Astrocyte (in vitro differentiated cells and primary cell): ENCODE data around the gene CCL15. TPM values are rescaled to one million over a fixed set of nuclear protein-coding genes. Genes with fewer than 3 reads are reported as not detected.

Experiments
- DNase-seq: peaks from one replicate; pipeline ENCODE4 v3.0.0-alpha.2; 2010; ENCODE audit warnings: low read depth
- FAIRE-seq: peaks from 2 replicates; lab custom pipeline; 2011; peaks lifted over from hg19 to GRCh38; lab: Jason Lieb, UNC
- H2AFZ ChIP-seq: 2 replicates; pipeline ENCODE4 v1.6.0; 2012; ENCODE audit warnings: low read depth, low read length, inconsistent platforms
- H3K27ac ChIP-seq: 2 replicates; pipeline ENCODE4 v1.5.1; 2011; ENCODE audit warnings: low read depth, low read length, inconsistent platforms
- H3K27me3 ChIP-seq: 2 replicates; pipeline ENCODE4 v1.6.0; 2011; ENCODE audit warnings: low read length, inconsistent platforms; ENCODE audit not compliant: insufficient read depth
- H3K36me3 ChIP-seq: 2 replicates; pipeline ENCODE4 v1.5.1; 2011; ENCODE audit warnings: low read length, inconsistent platforms; ENCODE audit not compliant: insufficient read depth
- H3K4me1 ChIP-seq: 2 replicates; pipeline ENCODE4 v1.5.1; 2011; ENCODE audit warnings: low read length, inconsistent platforms; ENCODE audit not compliant: insufficient read depth
- H3K4me2 ChIP-seq: 2 replicates; pipeline ENCODE4 v1.6.0; 2012; ENCODE audit warnings: low read length, inconsistent platforms
- H3K4me3 ChIP-seq: 2 replicates; pipeline ENCODE4 v1.5.1; 2011; ENCODE audit warnings: low read depth, mild to moderate bottlenecking, low read length, inconsistent platforms; ENCODE audit not compliant: insufficient read depth
- H3K79me2 ChIP-seq: 2 replicates; pipeline ENCODE4 v1.6.0; 2012; ENCODE audit warnings: mild to moderate bottlenecking, low read length, inconsistent platforms; ENCODE audit not compliant: insufficient read depth
- H3K9ac ChIP-seq: 2 replicates; pipeline ENCODE4 v1.6.0; 2012; ENCODE audit warnings: mild to moderate bottlenecking, low read length, inconsistent platforms
- H3K9me3 ChIP-seq: 2 replicates; pipeline ENCODE4 v1.5.1; 2012; ENCODE audit warnings: low read depth, mild to moderate bottlenecking, low read length, inconsistent platforms; ENCODE audit not compliant: insufficient read depth
- H4K20me1 ChIP-seq: 2 replicates; pipeline ENCODE4 v1.6.0; 2012; ENCODE audit warnings: low read length, inconsistent platforms; ENCODE audit not compliant: insufficient read depth
- H3K27ac Mint-ChIP-seq: one replicate; pipeline ENCODE4 v1.8.0; 2021; ENCODE audit warnings: mild to moderate bottlenecking, mixed read lengths; ENCODE audit not compliant: unreplicated experiment
- H3K27me3 Mint-ChIP-seq: one replicate; pipeline ENCODE4 v1.8.0; 2021; ENCODE audit warnings: low read depth, mixed read lengths; ENCODE audit not compliant: unreplicated experiment
- H3K36me3 Mint-ChIP-seq: one replicate; pipeline ENCODE4 v1.8.0; 2021; ENCODE audit warnings: low read depth, mixed read lengths; ENCODE audit not compliant: unreplicated experiment
- H3K4me1 Mint-ChIP-seq: one replicate; pipeline ENCODE4 v1.8.0; 2021; ENCODE audit warnings: low read depth, mixed read lengths; ENCODE audit not compliant: unreplicated experiment
- H3K4me3 Mint-ChIP-seq: one replicate; pipeline ENCODE4 v1.8.0; 2021; ENCODE audit warnings: mild to moderate bottlenecking, moderate library complexity, mixed read lengths; ENCODE audit not compliant: unreplicated experiment
- H3K9me3 Mint-ChIP-seq: one replicate; pipeline ENCODE4 v1.8.0; 2021; ENCODE audit warnings: mild to moderate bottlenecking, mixed read lengths; ENCODE audit not compliant: unreplicated experiment
- CTCF ChIP-seq: IDR thresholded peaks from 2 replicates; pipeline ENCODE4 v1.5.1; 2011; ENCODE audit warnings: low read depth, mild to moderate bottlenecking, inconsistent platforms, low read length, moderate library complexity; ENCODE audit not compliant: insufficient read depth
- EZH2 ChIP-seq: IDR thresholded peaks from 2 replicates; pipeline ENCODE4 v1.6.1; 2012; ENCODE audit warnings: mild to moderate bottlenecking, low read length, inconsistent platforms; ENCODE audit not compliant: insufficient read depth
- total RNA-seq: library from RNA; stranded (reverse); gene quantifications from 2 replicates; pipeline ENCODE4 v1.2.1, GENCODE V29; 2021

Gene CCL15
- total RNA-seq, 1 donor from 2014 or later, result not detected

DNA sequence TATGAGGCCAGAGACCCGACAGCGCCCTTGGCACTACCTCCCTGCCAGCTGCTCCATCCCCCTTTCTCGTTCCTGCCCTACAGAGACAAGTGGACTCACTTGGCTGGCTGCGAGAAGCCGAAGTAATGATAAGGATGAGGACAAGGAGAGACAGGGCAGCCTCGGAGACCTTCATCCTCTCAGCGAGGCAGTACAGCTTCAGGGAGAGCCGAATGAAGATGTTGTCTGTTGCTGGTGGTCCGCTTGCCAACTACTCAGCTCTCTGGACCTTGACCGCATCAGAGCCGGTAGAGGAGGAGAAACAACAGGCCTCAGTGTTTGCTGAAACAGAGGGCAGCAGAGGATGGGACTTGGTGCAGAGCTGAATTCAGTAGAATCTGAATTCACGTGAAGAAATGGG is 20.1 kb downstream of the CCL15 start, which contains the start of gene CCL16:
CCL16 (minus strand) TSS at position 252 of the 400 bp plus-strand sequence; CDS start at position 175, 77 bp downstream.
- Histone ChIP-seq H3K9ac (no peak within 1 kb of the TSS), H3K27me3 (no peaks in the 10 kb centered on the region), H2AFZ (no peak within 1 kb of the TSS), H4K20me1 (no peaks in the 10 kb centered on the region), H3K36me3 (no peaks in the 10 kb centered on the region), H3K4me1 (no peaks in the 10 kb centered on the region), H3K4me2 (no peak within 1 kb of the TSS), H3K9me3 (no peaks in the 10 kb centered on the region), H3K27ac (no peak within 1 kb of the TSS), H3K79me2 (no peaks in the 10 kb centered on the region), H3K4me3 (no peak within 1 kb of the TSS)
- Mint-ChIP-seq H3K27ac (no peak within 1 kb of the TSS), H3K9me3 (peaks cover 3% of the 10 kb centered on the region), H3K36me3 (no peaks in the 10 kb centered on the region), H3K4me1 (no peaks in the 10 kb centered on the region), H3K4me3 (no peak within 1 kb of the TSS), H3K27me3 (peaks cover 52% of the 10 kb centered on the region)
- DNase-seq (no peak), FAIRE-seq (no peak)
- TF ChIP-seq CTCF, result no peak
- no peak for TF ChIP-seq EZH2

GRCh38 chr17:35978346-35978745 is 23.0 kb downstream of the CCL15 start:
- peaks cover 3% of the 10 kb centered on the region for H3K9me3 Mint-ChIP-seq
- no peaks in the 10 kb centered on the region for H3K27me3 ChIP-seq
- H3K9ac ChIP-seq, result no peak overlapping the region
- no peak overlapping the region for H3K4me2 ChIP-seq
- peaks cover 34% of the 10 kb centered on the region for H3K27me3 Mint-ChIP-seq
- no peaks in the 10 kb centered on the region for H3K36me3 ChIP-seq
- no peak overlapping the region for H2AFZ ChIP-seq
- no peaks in the 10 kb centered on the region for H3K36me3 Mint-ChIP-seq
- no peaks in the 10 kb centered on the region for H3K4me1 ChIP-seq
- peaks cover 8% of the 10 kb centered on the region for H3K4me1 Mint-ChIP-seq
- TF ChIP-seq CTCF, result no peak
- H3K27ac ChIP-seq, result no peak overlapping the region
- FAIRE-seq, result no peak
- no peak overlapping the region for H3K27ac Mint-ChIP-seq
- H3K79me2 ChIP-seq, result no peaks in the 10 kb centered on the region
- H3K4me3 ChIP-seq, result no peak overlapping the region
- no peaks in the 10 kb centered on the region for H4K20me1 ChIP-seq
- no peak overlapping the region for H3K4me3 Mint-ChIP-seq
- DNase-seq, result no peak
- H3K9me3 ChIP-seq, result no peaks in the 10 kb centered on the region

DNA sequence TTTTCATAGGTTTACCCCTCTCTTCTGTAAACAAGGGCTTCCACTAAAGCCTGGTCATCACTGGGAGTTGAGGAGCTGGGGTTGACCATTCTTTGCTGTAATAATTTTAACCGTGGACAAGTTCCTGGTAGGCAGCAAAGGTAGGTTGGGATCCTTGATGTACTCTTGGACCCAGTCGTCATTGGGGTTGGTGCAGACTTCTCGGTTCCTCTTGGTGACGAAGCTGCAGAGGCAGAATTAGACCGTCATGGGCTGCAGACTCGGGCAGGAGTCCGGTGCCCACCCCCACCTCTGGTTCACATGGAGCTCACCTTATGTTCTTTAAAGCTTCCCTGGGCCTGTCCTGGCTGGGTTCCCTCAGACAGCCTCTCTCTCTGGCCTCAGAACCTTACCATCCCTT is 23.8 kb downstream of the CCL15 start:
- H3K4me3 ChIP-seq, result no peak overlapping the region
- DNase-seq (no peak), FAIRE-seq (no peak)
- no peaks in the 10 kb centered on the region for H3K79me2 ChIP-seq
- no peaks in the 10 kb centered on the region for H3K36me3 Mint-ChIP-seq
- H3K9me3 Mint-ChIP-seq, result peaks cover 3% of the 10 kb centered on the region
- TF ChIP-seq CTCF, result no peak
- TF ChIP-seq EZH2, result no peak
- H3K9ac ChIP-seq, result no peak overlapping the region
- no peaks in the 10 kb centered on the region for H3K4me1 ChIP-seq
- H3K27me3 Mint-ChIP-seq, result peaks cover 32% of the 10 kb centered on the region
- peaks cover 8% of the 10 kb centered on the region for H3K4me1 Mint-ChIP-seq
- H3K36me3 ChIP-seq, result no peaks in the 10 kb centered on the region
- no peak overlapping the region for H2AFZ ChIP-seq
- H3K27ac Mint-ChIP-seq, result no peak overlapping the region
- no peak overlapping the region for H3K4me2 ChIP-seq
- H3K27me3 ChIP-seq, result no peaks in the 10 kb centered on the region
- H4K20me1 ChIP-seq, result no peaks in the 10 kb centered on the region
- no peak overlapping the region for H3K27ac ChIP-seq
- no peak overlapping the region for H3K4me3 Mint-ChIP-seq
- no peaks in the 10 kb centered on the region for H3K9me3 ChIP-seq
